Astrocyte of the spinal cord (primary cell): Measurements from ENCODE around the gene BTBD16.

Experiments
- DNase-seq: peaks from one replicate; pipeline ENCODE4 v3.0.0; 2011; ENCODE audit warnings: low read depth, low spot score
- H3K4me3 ChIP-seq: 2 replicates; pipeline ENCODE4 v1.5.1; 2011; ENCODE audit warnings: low read depth, mild to moderate bottlenecking, low read length, moderate library complexity
- CTCF ChIP-seq: IDR thresholded peaks from 2 replicates; pipeline ENCODE4 v1.5.1; 2012; ENCODE audit warnings: low read depth, mild to moderate bottlenecking, low read length, inconsistent platforms
- in situ Hi-C: cut with HindIII; loops from 2 replicates; pipeline ENCODE4 v1.10.0; 2017; ENCODE audit warnings: low sequenced_read_pairs

The BTBD16 gene

GRCh38 chr10:122251459-122252255 is 19.4 kb upstream of the BTBD16 start:
- in situ Hi-C loops = no loop called here
- peak; percentile 37 for DNase-seq
- TF ChIP-seq CTCF = no peak
- H3K4me3 ChIP-seq = no peak overlapping the region

GRCh38 chr10:122252805-122253204 is 18.3 kb upstream of the BTBD16 start:
- in situ Hi-C loops = no loop called here
- DNase-seq = no peak
- H3K4me3 ChIP-seq = no peak overlapping the region
- TF ChIP-seq CTCF = no peak

GRCh38 chr10:122253605-122254004 is 17.5 kb upstream of the BTBD16 start:
- TF ChIP-seq CTCF = no peak
- in situ Hi-C loops = no loop called here
- H3K4me3 ChIP-seq = no peak overlapping the region
- DNase-seq = no peak

- TF ChIP-seq CTCF = no peak
- no peak for DNase-seq
- H3K4me3 ChIP-seq = no peak overlapping the region
- in situ Hi-C loops = no loop called here
Observed at GRCh38 chr10:122254831-122255230, 16.3 kb upstream of the BTBD16 start.

GRCh38 chr10:122255509-122256301 is 15.4 kb upstream of the BTBD16 start:
- H3K4me3 ChIP-seq = no peak overlapping the region
- in situ Hi-C loops = no loop called here
- no peak for TF ChIP-seq CTCF
- no peak for DNase-seq

GRCh38 chr10:122257041-122257440 is 14.1 kb upstream of the BTBD16 start:
- DNase-seq = no peak
- TF ChIP-seq CTCF = no peak
- in situ Hi-C loops = no loop called here
- H3K4me3 ChIP-seq = no peak overlapping the region
